ENCODE data around the gene PTPRZ1.

Gene PTPRZ1

DNA sequence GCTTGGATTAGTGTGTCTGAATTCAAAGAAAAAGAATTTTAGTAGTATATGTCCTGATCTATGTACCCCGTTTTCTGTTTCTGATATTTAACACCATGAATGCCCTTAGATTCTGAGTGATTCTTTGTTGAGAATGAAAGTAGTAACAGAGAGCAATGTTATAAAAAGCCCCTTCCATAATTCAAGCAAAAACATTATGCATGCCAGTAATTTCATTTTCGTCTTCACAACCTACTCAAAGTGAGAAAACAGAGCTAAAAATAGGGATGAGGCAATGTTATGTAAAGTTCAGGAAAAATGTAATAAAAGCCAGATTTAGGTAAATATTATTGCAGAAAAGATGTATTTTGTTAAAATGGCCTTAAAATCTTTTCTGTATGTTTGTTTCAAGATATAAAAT is 28.1 kb downstream of the PTPRZ1 start:
- no peak for DNase-seq

DNA sequence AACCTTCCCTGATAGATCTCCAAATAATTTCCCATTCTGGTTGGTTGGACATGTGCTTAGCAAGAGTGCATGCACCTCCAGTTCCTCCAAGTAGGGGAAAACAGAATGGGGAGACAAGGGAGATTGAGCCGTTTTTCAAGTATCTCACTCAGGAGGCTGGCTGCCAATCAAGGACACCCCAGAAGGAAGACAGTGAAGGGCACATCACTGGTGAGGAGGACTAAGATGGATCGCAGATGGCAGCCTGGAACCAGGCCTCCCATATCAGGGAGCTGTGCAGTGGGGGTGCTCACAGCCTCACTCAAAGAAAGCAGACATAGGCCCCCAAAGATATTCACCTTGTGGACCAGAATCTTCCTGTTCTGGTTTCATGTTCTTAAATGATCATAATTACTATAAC is 31.2 kb downstream of the PTPRZ1 start:
- no peak for DNase-seq

DNA sequence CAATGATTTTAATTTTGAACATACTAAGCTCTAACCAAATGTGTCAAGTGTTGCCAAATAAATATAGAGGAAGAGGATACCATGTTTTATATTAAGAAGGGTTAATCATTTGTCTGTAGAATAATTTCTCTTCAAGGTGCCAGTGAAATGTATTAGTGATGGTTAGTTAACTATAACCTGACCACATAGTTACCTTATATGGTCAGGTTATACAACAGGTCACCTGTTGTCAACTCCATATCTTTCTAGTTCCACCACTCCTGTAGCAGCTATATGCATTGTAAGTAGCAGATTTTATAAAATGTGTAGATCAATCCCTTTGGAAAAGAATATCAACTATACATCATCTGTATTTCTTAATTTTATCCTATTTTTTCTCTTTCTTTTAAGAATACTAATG is 35.1 kb downstream of the PTPRZ1 start:
- no peak for DNase-seq

DNA sequence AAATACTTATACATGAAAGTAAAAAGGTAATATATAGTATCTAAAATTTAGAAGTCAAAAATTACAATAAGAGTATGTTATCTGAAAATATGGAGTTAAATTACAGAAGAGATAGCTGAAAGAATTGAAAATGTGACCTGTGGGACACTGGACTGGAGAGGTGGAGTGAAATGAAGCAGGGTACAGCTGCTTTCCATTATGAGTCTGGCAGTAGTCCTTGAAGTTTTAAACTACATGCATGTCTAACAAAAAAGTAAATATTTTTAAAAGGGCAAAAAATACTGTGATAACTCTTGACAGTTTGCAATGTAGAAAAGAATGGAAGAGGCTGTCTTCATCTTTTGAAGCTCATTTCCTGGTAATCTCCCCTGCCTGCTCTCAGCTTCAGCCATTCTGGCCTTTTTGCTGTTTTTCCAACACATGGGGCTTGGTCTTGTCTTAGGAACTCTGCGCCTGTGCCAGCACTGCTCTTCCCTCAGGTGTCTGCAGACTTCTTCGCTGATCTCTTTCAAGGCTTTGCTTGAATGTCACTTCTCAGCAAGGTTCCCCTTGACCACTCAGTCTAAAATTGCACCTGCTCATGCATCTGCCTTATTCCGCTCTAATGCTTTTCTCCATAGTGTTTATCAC is 36.9 kb downstream of the PTPRZ1 start:
- no peak for DNase-seq

DNA sequence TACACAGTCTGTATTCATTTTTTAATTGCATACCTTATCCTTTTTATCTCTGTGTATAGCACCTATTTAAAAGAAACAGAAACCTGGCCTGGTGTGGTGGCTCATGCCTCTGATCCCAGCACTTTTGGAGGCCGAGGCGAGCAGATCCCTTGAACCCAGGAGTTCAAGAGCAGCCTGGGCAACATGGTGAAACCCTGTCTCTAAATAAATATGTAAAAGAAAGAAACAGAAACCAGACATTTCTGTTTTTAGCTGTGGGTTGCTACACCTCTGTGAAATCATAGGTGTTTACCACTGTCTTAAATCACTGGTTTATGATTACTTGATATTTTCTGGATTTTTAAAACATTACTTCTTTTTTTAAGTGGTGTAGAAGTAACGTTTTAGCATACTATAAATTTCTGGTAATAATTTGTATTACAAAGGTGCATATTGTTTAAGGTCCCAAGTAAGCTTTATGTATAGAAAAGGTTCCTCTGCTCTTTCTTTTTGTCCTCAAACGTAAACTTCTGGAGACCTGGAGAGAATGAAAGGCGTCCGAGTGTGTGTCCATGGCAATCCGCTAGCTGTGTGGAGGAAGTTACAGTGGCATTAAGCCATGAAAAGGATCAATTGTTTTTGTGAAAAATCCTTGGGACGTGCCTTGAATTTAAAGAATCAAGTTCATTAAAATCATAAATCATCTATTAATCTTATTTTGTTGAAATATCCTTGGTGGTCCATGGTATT is 41.1 kb downstream of the PTPRZ1 start:
- no peak for DNase-seq

DNA sequence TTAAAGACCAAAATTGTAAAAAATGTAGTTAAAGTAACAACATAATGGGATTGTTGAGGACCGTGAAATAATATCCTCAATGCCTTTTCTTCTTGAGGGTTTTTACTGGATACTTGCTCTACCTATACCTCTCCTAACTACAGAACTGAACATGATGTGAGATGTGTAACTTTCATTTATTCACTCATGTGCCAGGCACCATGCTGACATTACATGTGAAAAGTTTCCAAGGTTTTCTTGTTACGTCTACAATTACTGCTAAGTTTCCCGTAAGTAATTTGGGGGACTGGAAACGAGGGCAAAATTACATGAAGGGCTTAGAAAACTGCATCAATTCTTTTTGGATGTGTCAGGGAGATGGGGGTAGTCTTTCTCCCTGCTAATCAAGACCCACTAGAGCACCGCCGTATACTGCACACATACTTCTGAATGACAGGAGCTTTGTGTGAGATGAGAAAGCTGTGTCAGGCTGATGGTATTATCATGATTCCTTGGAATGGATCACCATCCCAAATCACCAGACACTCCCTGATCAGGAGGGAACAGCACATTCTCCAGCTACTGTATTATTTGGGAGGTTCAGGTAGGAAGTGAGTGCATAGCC is 41.8 kb downstream of the PTPRZ1 start:
- no peak for DNase-seq

DNA sequence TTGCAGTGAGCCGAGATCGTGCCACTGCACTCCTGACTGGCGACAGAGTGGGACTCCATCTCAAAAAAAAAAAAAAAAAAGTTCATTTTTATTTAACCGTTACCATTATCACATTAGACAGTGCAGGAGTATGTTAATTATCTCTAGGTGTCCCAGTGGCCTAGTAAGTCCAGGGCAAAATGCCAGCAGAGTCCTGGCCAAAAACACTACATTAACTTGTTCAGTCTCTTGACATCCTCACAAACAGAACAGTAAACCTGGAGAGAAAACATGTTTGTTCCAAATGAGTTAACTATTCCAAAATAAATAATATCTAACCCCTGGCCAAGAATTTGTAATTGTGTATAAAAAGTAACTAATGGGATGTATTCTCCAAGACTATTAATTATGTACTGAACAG is 43.2 kb downstream of the PTPRZ1 start:
- DNase-seq: no peak

DNA sequence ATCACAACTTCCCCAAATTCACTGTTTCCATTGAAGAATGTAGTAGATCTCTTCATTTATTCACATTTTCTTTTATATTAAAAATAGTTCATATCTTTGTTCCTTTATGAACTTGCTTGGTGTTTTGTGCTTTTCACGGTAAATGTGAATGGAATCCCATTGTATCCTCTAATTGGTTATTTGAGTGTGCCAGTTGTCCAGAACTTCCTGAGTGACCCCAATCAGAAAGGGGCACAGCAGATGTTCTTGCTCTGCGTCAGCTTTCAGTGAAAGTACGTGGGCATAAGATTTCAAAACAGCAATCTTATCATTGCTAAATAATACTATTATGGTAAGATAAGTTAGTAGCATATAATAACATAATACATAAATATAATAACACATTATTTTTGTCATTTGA is 47.0 kb downstream of the PTPRZ1 start:
- no peak for DNase-seq

DNA sequence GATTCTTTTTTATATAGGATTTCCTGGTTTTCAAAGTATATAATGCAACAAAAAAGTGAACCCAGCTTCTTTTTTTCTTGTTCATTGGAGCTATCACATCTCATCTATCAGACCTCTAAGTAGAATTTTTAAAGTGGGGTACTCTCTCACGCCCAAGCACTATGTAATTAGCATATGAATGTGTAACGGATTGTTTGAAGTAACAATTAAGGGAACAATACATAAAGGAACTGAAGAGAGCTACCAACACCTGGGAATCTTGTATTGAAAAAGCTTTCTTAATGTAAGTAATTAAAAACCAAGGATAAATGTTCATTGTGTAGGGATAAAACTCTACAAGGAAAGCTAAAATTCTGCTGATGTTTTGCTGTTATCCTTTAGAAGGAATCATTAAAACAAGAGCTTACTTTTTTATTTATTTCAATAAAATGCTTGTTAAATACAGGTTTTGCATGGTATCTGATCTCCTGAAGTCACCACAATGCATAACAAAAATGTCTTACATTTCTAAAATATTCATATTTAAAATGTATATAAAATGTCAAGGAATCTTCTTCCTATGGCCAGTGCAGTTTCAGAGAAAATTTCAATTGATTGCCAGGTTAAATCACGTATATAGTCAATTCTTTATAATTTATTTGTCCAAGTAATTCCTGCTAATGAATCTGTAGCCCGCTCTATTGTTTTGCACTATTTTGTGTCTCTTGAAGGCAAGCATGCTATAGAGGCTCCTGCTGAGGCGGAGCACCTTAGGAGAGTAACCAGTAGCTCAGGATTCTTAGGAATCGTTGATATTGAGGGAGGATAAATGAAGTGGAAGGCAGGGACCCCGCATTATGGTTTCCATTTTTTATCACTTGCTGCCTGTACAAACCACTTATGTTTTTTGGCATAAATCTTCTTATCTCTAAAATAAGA is 51.6 kb downstream of the PTPRZ1 start:
- DNase-seq: no peak

DNA sequence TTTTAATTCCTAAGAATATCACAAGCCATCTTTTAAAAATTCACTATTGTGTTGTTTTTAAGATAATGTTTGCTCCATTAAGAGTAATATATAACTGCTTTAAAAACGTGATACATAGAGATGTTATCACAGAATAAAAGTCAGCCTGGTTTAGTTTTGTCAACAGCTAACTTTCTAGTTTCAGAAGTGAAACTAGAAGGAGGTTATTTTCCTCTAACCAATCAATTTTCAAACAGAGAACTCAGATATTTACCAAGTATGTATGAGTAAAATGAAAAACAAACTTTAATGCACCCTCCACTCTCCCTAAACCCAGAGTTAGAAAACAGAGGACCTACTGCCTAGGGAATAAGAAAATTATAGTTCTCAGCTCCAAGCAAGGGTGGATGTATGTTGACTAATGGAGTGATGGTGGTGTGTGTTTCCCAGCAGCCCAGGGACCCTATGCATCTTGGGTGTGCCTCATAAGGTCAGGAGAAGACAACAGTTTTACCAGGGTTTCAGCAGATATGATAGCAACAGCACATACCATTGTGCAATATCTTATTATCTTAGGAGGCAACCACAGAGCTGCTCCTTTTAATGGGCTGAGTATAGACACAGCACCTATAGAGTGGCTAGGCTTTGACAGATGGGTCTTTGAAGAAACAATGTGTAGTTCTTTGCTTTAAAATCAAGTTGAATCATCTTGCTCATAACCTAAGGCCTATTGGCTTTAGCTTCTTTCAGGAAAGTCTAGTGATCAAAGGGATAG is 58.4 kb downstream of the PTPRZ1 start:
- no peak for DNase-seq

DNA sequence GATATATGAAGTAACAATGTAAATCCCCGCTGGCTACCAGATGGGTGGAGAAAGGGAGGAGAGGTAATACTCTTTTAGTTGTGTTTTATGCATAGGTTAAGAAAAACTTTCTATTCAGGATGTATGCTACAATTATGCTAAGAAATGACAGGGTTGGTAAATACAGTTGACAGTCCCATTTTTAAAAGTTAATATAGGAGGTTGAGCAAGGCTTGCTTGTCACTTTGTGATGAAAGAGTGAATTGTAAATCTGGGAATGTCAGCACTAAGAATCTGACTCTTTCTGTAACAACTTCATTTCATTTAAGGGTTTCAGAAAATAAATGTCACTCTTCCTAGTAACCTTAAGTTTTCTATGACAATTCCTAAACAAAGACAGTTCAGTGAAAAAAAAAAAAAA is 59.8 kb downstream of the PTPRZ1 start:
- no peak for DNase-seq

DNA sequence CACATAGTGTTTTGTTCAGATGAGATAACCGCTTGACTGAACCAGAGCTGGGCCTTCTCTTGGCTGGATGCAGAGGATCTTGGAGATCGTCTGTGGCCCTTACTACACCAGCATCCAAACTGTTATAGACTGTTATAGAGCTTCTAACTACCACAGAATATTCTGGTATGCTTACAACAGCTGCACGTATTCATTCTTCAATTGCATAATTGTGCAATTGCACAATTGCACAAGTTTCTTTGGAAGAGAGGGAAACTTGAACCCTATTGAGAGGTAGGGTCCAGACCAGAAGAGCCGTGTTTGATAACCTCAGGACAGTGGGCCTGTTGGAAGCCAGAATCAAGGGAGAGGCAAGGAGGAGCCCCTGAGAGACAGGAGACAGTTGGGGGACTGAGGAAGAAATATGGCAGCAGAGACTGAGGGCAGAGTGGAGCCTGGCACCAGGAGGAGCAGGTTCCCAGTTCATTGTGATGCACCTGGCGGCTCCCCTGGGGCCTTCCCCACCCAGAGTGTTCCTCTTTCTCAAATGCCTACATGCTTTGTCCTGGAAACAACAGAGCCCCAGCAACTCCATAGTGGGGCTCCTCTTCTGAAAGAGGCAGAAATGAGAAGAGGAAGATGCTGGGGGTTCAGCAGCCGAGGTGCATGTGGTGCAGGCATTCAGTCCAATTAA is 64.1 kb downstream of the PTPRZ1 start:
- DNase-seq: no peak

DNA sequence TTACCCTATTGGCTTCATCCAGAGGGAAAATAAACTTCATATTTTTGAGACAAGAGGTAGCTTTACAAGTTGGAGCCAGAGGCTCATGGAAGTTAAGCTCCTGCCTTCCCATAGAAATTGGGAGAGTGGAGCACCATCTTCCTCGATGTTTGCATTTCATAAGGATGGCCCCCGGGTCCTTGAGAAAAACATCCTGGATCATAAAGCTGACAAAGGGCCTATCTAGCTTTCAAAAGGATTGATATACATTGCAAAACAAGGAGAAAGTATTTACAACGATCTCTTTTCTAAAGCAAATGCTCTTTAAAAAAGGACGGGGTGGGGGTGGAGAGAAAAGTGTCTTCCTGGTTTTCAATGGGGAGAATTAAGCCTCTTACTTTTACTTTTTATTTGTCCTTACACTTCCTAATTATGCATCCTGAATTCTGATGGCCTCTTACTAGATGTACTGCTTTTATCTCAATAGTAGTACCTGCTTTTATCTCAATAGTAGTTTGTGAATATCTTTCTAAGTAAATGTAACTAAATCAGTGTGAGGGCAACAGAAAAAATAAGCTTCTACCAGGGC is 65.6 kb downstream of the PTPRZ1 start:
- no peak for DNase-seq

DNA sequence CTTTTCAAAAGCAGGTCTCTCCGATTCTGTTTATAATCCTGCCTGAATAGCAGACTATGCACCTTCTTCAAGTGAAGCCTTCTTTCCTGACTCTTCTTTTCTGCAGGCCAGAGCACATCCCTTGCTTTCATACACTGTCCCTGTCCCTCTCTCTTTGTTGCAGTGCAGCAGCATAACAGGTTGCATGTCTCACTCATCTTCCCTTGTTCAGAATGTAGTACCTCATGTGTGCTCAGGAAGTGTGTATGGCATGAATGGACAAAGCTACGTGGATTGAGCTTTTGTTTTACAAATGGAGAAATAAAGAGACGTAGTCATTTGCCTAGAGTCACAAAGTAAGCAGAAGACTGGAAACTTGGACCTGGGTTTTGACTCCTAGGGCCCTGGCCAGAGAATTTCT is 68.0 kb downstream of the PTPRZ1 start:
- DNase-seq: no peak

DNA sequence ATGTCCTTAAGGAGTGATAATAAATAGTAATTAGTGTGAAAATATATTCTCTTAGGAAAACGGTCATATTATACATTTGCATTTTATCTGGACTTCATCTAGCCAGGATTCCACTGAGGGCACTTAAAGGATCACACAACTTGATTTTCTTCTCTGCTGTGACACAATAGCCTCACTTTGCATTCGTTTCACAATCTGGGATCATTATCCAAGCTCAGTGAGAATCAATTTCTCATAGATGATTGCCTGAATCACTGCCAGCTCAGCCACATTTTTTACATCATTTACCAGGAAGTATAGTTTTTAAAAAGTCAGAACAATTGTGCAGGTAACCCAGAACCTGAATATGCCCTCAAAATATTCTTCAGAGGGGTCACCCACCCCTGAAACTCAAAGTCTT is 68.9 kb downstream of the PTPRZ1 start:
- DNase-seq: no peak

DNA sequence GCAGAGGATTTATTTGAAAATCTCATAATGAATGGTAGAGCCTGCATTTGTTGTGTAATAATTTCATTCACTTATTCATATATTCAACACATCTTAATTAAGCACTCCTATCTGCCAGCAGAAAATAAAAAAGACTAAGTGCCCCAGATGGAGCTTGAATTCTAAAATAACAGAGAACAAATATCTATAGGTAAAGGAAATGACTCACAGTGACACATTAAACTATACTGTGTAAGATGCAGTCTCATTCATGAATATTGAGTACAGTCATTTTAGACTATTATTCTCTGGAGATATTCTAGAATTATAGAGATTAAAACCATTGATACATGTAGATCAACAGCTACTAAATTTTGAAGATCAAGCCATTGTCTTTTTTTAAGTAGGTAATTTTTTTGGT is 72.1 kb downstream of the PTPRZ1 start:
- no peak for DNase-seq

DNA sequence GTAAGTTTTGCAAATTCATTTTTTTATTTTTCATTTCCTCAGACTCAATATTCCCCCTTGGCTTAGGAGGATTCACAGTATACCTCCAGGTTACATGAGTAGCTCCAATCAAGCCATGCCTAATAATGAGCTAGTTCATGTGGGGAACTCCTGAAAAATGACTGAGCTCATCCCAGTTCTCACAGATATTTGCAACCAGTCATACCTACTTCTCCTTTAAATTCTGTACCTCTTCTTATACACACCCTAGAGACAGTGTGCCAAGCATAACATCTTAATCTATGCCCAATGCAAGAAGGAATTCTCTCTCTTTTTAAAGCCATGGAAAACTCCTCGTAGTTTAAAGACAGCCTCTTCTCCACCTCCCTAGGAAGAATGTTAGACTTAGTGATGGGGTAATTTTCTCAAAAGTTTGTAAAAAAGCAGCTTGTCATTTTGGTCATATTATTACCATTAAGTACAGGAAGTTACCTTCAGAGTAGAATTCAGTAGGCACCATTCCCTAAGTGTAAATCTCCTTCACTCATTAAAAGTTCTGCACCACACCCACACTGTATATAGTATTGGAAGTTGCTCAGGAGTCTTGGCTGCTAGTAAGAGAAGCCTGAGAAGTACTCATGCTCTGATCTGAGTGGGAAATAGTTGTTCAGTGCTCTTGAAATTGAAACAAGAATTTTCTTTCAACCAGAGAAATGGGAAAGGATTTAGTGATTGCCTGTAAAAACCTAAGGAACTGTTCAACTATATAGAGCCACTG is 72.7 kb downstream of the PTPRZ1 start:
- DNase-seq: no peak

DNA sequence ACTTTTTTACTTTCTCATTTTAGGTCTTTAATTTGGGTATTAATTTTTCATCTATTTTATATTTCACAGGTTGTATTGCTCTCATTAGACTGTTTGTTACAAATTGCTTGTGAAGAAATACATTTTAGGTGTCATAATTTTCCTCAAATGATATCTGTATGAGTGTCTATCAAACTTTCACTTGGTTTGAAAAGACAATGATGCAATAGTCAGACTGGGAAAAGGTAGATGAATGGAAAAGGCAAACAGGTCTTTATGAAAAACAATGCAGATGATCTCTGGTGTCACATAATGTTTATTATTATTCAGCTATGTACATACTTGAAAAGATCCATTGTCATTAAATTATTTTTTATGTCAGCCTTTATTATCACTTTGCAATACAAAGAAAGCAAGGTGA is 80.2 kb downstream of the PTPRZ1 start:
- DNase-seq: no peak

DNA sequence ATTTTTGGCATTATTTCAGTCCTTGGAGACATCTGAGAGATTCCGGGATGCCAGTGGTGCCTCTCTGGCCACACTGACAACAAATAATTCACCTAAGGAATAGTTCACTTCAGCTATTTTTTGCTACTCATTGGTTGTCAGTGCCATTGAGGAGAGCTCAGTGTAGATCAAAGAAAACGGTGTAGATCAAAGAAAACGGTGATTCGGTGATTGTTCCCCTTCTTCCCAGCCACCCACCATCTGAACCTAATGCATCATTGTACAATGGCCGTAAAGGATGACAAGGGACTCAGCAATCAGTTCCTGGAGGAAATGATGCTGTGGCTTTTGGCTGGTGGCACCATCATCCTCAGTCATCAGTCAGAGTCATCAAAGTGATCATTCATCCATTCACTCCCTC is 80.6 kb downstream of the PTPRZ1 start:
- no peak for DNase-seq

DNA sequence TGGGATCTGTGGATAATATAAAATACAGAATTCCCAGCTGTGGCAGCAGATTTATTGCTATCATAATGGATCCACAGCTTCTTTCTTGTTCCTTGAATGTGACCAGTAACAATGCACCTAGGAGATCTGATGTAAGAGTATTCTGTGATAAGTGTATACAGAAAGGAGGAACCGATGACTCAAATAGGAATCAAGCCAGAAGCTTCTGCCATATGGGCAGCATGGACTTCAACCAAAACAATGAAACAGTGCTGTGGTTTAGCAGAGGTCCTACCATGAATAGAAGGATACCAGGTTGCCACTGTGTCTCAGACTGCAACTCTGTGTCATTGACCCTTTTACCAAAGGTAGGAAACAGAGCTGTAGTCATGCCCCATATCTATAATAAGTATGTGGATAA is 81.8 kb downstream of the PTPRZ1 start:
- DNase-seq: no peak

DNA sequence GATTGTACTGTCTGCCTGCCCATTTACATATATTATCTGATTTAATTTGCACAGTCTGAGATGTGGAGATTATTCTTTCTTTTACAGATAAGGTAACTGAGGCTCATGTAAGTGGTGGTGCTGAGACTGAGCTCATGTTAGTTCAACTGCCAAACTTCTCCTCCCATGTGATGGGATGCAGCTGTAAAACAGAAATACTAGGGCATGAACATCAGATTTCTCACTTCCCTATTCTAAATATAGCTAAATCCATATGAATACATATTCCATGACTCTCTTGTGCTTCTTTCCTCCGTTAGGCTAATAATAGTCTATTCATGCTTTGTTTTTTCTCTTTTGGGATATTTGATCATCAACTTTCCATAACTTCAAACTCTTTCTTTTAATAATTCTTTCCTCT is 84.7 kb downstream of the PTPRZ1 start:
- no peak for DNase-seq
